ENCODE results near the gene MYO3B.

- TF ChIP-seq, protein P1, sequence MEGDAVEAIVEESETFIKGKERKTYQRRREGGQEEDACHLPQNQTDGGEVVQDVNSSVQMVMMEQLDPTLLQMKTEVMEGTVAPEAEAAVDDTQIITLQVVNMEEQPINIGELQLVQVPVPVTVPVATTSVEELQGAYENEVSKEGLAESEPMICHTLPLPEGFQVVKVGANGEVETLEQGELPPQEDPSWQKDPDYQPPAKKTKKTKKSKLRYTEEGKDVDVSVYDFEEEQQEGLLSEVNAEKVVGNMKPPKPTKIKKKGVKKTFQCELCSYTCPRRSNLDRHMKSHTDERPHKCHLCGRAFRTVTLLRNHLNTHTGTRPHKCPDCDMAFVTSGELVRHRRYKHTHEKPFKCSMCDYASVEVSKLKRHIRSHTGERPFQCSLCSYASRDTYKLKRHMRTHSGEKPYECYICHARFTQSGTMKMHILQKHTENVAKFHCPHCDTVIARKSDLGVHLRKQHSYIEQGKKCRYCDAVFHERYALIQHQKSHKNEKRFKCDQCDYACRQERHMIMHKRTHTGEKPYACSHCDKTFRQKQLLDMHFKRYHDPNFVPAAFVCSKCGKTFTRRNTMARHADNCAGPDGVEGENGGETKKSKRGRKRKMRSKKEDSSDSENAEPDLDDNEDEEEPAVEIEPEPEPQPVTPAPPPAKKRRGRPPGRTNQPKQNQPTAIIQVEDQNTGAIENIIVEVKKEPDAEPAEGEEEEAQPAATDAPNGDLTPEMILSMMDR (conservative IDR thresholded peaks at IDR 0.05): peak; percentile 68
- TF ChIP-seq ZFX (IDR thresholded peaks at IDR 0.05): no peak
Measured at GRCh38 chr2:170396799-170397459, 219.0 kb downstream of the MYO3B start.
